ENCODE data around the gene SIRPA.

SIRPA gene

DNA sequence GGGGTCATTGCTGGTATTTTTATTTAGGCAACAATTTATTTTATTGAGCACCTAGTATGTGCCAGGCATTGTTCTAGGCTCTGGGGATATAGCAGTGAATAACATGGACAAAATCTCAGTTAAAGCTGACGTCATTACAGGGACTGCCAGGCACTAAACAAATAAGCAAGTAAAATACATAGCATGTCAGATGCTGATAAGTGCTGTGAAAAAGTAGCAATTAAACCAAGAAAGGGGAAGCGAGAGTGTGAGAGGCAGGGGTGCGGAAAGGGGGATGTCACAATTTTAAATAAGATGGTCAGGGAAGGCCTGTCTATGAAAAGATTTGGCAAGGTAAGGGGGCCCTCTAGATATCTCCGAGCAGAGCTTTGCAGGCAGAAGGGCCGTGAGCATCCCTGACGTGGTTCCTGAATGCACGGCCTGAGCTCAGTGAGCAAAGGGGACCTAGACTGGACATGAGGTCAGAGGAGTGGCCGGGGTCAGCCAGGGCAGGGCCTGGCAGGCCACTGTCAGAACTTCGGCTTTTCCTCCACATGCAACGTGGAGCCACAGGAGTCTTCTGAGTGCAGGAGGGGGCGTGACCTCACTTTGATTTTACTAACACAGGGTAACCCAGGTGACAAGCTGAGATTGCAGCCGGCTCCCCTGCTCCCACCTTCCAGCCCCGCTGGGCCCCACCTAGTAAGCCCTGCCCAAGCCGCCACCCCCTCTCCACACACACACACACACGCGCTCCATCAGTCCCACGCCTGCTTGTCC, 24.2 kb upstream of the SIRPA start:
- DNase-seq, result no peak

DNA sequence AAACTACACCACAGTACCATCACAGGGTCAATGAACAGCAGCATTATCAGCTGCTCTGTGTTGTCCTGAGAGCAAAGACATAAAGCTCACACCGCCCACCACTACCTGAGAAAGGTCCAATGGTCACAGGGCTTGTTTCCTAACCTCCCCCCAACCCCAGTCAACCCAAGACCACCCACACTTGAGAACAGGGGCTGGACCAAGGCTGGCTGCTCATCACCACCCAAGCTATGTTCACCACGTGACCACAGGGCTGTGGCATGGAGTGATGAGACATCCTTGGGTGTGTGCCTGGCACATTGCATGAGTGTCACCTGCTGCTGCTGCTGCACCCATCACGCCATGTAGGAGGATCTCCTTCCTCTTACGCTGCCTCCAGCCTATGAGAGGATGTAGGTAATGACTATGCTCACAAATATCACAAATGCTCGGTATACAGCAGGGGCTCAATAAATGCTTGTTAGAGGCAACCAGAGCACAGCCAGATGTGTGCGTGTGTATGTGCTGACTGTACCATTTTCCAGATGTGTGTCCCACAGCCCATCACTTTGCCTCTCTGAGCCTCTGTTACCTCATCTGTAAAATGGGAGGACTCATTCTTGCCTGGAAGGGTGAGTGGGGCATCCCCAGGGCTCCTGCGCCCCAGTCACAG, 23.3 kb upstream of the SIRPA start:
- no peak for DNase-seq

DNA sequence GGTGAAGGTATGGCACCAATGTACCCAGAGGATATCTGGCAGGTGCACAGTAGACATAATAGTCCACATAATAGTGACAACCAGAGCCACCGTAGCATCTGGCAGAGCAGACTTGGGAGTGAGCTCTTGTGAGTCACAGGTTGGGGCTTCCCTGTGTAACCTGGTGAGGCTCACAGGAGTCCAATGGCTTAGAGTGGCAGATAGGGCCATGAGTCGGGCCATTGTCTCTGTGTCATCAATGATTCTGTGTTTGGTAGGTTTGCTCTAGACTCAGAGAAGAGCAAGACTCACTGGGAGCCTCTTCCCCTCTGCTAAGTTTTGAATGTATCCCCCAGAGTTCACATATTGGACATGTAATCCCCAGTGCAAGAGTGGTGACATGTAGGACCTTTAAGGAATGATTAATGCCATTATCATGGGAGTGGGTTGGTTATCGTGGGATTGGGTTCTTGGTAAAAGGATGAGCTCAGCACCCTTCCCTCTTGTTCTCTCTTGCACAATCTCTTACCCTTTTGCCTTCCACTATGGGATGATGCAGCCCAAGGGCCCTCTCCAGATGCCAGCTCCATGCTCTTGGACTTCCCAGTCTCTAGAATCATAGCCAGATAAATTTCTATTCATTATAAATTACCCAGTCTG, 22.6 kb upstream of the SIRPA start:
- DNase-seq, result no peak

GRCh38 chr20:1874450-1875182, 20.6 kb upstream of the SIRPA start:
- DNase-seq, result no peak

GRCh38 chr20:1875183-1875554, 20.0 kb upstream of the SIRPA start:
- no peak for DNase-seq

- DNase-seq, result no peak
Measured at GRCh38 chr20:1875762-1876161, 19.4 kb upstream of the SIRPA start.

- no peak for DNase-seq
Measured at GRCh38 chr20:1876217-1876921, 18.8 kb upstream of the SIRPA start.

- no peak for DNase-seq
Measured at GRCh38 chr20:1876975-1877608, 18.1 kb upstream of the SIRPA start.

DNA sequence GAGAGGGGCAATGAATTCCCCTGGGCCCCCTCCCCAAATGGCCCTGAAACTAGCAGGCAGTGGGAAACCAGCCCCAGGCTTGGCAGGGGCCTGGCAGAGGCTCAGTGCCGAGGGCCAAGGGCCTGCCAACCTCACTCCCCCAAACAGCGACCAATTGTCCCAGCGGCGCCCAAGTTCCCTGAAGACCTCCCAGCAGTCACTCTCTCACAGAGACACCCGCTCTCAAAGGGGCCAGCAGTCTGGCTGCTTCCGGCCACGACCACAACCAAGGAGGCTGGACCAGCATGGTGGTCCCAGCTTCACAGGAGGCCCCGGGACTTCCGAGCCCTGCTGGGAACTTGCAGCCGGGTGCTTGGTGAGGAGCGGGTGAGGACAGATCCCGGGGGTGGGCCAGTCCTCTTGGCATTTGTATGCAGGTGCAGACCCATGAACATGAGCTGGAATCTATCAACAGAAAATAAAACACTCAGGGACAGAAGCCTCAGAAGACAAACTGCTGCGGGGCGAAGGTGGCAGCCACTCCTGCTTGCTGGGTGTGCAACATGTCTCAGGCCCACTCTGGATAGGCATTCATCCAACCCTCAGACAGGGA, 17.5 kb upstream of the SIRPA start:
- DNase-seq, result no peak

DNA sequence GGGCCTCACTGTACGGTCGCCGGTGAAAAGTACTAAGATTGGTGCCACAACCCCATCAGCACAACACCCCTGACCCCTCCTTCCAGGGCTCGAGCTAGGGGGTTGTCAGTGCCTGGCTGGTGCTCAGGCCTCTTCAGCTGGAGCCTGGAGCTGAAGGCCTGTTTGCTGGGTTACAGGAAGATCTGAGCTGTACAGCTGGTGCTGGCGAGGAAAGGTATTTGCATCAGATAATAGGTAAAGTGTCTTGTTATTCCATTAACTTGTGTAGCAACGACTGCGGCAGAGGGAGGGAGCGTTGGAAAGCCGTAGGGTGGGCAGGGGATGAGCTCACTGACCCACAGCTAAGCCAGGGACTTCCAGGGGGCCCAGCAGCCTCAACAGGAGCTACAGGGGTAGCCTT, 15.8 kb upstream of the SIRPA start:
- no peak for DNase-seq

GRCh38 chr20:1879934-1880333, 15.3 kb upstream of the SIRPA start:
- DNase-seq, result no peak

DNA sequence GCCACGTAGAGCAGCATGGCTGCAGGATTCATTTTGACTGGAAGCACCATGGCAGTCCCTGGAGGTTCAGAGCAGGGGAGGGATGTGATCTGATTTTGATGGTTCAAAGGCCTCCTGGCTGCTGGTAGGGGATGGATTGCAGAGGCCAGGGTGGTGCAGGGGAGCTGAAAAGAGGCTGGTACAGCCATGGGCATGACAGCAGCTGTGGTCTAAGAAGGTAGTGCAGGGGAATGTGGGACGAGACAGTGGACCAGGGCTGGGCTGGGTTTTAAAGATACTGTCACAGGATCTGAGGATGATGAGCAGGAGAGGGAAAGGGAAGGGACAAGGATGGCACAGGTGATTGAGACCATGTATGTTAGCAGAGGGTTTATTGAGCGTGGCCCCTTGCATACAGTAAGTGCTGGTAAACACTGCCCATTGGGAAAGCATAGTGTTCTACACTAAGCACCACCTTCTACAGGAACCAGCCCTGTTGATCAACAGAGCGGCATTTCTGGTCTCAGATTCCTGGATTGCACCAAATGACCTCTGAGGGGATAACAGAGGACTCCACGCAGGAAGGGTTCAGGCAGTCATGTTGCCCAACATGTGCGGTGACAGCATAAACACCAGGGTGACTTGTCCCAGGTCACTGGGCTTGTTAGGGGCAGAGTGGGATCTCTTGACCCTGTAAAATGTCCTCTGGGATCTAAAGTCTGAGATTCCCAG, 14.5 kb upstream of the SIRPA start:
- DNase-seq, result no peak

GRCh38 chr20:1881240-1881835, 13.9 kb upstream of the SIRPA start:
- DNase-seq, result no peak

- DNase-seq, result no peak
Measured at GRCh38 chr20:1882026-1882425, 13.2 kb upstream of the SIRPA start.

GRCh38 chr20:1883986-1884385, 11.2 kb upstream of the SIRPA start:
- DNase-seq, result no peak

DNA sequence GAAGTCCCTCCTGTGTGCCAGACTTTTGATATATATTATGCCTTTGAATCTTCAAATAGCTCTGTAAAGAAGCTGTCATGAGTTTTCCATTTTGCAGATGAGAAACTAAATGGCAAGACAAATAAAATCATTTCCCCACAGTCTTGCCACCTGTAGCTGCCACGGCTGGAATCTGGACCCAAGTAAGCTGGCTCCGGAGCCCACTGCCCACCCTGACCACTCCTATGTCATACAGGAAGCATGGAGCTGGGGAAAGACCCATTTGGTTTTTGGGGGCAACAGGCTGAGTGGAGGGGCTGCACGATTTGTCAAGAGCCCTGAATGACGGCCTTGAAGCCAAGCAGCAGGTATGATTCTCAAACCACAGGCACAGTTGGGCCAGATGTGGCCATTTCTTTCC, 10.0 kb upstream of the SIRPA start:
- no peak for DNase-seq

- DNase-seq, result no peak
Measured at GRCh38 chr20:1885940-1886693, 9.1 kb upstream of the SIRPA start.

GRCh38 chr20:1887321-1887720, 7.9 kb upstream of the SIRPA start:
- no peak for DNase-seq

GRCh38 chr20:1887756-1888155, 7.5 kb upstream of the SIRPA start:
- DNase-seq, result no peak

GRCh38 chr20:1888796-1889463, 6.3 kb upstream of the SIRPA start:
- DNase-seq, result no peak

Data from NCI-H226 (cell line).